Measurements from ENCODE around the gene SLC35F3. TPM values are rescaled to one million over a fixed set of nuclear protein-coding genes. Genes with fewer than 3 reads are reported as not detected.

SLC35F3 gene
- total RNA-seq, 1 experiment from 2014 or later, result 19.1 TPM

DNA sequence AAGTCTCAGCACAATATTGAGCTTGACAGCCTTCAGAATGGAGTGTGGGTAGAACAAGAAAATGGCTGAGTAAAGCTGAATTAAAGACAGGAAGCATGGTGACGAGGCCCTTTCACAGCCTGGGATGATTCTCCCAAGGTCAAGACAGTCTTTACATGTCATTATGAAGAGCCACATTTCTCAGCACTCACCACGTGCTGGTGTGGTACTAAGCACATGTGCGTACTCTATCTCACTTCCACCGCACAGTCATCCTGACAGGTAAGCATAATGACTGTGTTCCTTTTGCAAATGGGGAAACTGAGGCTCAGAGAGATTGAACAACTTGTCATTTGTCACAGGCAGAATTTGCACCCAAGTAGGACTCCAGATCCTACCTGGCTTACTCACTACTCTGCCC is 376.0 kb downstream of the SLC35F3 start:
- DNase-seq (ENCODE audit: low read depth, low spot score) (no peak), ATAC-seq (no peak)
- no peaks in the 10 kb centered on the region for H3K9me3 ChIP-seq (ENCODE audit: control insufficient read depth, insufficient read depth, low read depth, low read length)
- BruUV-seq (replicated peaks), result no TSS peak
- no peak overlapping the region for H3K4me3 ChIP-seq (ENCODE audit: low read depth in 2 of 2, low read length in 2 of 2)
- no peaks in the 10 kb centered on the region for H3K36me3 ChIP-seq (ENCODE audit: control insufficient read depth, insufficient read depth, low read length)
- no peak for TF ChIP-seq POLR2AphosphoS5 (IDR thresholded peaks at IDR 0.05; ENCODE audit: low read depth, low read length)
- no peak for TF ChIP-seq TCF7L2 (IDR thresholded peaks at IDR 0.05; ENCODE audit: low read depth, low read length)
- TF ChIP-seq, protein P1, sequence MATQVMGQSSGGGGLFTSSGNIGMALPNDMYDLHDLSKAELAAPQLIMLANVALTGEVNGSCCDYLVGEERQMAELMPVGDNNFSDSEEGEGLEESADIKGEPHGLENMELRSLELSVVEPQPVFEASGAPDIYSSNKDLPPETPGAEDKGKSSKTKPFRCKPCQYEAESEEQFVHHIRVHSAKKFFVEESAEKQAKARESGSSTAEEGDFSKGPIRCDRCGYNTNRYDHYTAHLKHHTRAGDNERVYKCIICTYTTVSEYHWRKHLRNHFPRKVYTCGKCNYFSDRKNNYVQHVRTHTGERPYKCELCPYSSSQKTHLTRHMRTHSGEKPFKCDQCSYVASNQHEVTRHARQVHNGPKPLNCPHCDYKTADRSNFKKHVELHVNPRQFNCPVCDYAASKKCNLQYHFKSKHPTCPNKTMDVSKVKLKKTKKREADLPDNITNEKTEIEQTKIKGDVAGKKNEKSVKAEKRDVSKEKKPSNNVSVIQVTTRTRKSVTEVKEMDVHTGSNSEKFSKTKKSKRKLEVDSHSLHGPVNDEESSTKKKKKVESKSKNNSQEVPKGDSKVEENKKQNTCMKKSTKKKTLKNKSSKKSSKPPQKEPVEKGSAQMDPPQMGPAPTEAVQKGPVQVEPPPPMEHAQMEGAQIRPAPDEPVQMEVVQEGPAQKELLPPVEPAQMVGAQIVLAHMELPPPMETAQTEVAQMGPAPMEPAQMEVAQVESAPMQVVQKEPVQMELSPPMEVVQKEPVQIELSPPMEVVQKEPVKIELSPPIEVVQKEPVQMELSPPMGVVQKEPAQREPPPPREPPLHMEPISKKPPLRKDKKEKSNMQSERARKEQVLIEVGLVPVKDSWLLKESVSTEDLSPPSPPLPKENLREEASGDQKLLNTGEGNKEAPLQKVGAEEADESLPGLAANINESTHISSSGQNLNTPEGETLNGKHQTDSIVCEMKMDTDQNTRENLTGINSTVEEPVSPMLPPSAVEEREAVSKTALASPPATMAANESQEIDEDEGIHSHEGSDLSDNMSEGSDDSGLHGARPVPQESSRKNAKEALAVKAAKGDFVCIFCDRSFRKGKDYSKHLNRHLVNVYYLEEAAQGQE (IDR thresholded peaks at IDR 0.05; ENCODE audit: insufficient read depth in 1 of 2, low read depth in 2 of 2, low read length in 1 of 2), result no peak
- TF ChIP-seq, protein P2, sequence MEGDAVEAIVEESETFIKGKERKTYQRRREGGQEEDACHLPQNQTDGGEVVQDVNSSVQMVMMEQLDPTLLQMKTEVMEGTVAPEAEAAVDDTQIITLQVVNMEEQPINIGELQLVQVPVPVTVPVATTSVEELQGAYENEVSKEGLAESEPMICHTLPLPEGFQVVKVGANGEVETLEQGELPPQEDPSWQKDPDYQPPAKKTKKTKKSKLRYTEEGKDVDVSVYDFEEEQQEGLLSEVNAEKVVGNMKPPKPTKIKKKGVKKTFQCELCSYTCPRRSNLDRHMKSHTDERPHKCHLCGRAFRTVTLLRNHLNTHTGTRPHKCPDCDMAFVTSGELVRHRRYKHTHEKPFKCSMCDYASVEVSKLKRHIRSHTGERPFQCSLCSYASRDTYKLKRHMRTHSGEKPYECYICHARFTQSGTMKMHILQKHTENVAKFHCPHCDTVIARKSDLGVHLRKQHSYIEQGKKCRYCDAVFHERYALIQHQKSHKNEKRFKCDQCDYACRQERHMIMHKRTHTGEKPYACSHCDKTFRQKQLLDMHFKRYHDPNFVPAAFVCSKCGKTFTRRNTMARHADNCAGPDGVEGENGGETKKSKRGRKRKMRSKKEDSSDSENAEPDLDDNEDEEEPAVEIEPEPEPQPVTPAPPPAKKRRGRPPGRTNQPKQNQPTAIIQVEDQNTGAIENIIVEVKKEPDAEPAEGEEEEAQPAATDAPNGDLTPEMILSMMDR (IDR thresholded peaks at IDR 0.05), result no peak
- TF ChIP-seq SIN3A (IDR thresholded peaks at IDR 0.05; ENCODE audit: borderline replicate concordance, insufficient read depth, low read depth, low read length), result no peak
- no peaks in the 10 kb centered on the region for H3K27me3 ChIP-seq (ENCODE audit: control insufficient read depth, insufficient read depth, low read length)
- no peaks in the 10 kb centered on the region for H3K4me1 ChIP-seq (ENCODE audit: control insufficient read depth, insufficient read depth, low read length)
- no peak overlapping the region for H3K27ac ChIP-seq (ENCODE audit: low read length)
- intact Hi-C loops (cut with micrococcal nuclease; ENCODE audit: unreplicated experiment) (no loop called here), in situ Hi-C loops (cut with HindIII; ENCODE audit: low pct_unique_long_range_greater_than_20kb, low sequenced_read_pairs) (no loop called here)
- POLR2A ChIA-PET, result no interaction called here
- CTCF ChIA-PET, result no interaction called here

DNA sequence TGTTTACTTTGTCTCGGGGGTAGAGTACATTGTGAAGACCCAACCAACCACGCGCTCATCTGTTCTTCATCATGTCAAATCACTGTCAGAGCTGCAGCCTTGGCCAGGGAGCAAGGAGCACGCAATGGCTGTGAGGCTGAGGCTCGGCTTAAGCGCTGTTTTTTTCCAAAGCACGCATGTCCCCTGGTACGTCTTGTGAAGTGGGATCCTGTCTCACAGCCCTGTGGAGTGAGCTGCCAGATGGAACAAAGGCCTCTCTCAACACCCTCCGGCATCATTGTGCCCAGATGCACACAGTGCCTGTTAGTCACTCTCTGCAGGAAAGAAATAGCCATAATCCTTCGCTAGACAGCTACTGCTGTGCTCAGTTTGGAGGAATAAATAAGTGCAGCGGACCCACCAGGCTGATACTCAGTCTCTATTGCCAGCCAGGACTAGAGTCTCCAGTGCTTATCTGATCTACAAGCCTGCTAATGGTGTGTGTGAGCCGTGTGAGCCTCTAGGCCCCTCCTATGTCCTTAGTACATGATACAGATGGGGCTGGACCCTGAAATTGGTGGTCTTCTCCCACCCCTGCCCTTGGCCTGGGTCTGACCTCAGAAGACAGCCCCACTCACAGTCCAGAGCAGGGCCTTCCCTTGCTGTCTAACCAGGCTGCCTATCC is 377.5 kb downstream of the SLC35F3 start:
- H3K36me3 ChIP-seq (ENCODE audit: control insufficient read depth, insufficient read depth, low read length), result no peaks in the 10 kb centered on the region
- ChIA-PET POLR2A (no interaction called here), CTCF (no interaction called here)
- intact Hi-C loops (cut with micrococcal nuclease; ENCODE audit: unreplicated experiment) (no loop called here), in situ Hi-C loops (cut with HindIII; ENCODE audit: low pct_unique_long_range_greater_than_20kb, low sequenced_read_pairs) (no loop called here)
- H3K4me3 ChIP-seq (ENCODE audit: low read depth in 2 of 2, low read length in 2 of 2), result no peak overlapping the region
- no peak for ATAC-seq
- H3K4me1 ChIP-seq (ENCODE audit: control insufficient read depth, insufficient read depth, low read length), result no peaks in the 10 kb centered on the region
- H3K27me3 ChIP-seq (ENCODE audit: control insufficient read depth, insufficient read depth, low read length), result no peaks in the 10 kb centered on the region
- no peak overlapping the region for H3K27ac ChIP-seq (ENCODE audit: low read length)
- H3K9me3 ChIP-seq (ENCODE audit: control insufficient read depth, insufficient read depth, low read depth, low read length), result no peaks in the 10 kb centered on the region
- BruUV-seq (replicated peaks), result no TSS peak
- no peak for DNase-seq (ENCODE audit: low read depth, low spot score)
- TF ChIP-seq, protein P1 (IDR thresholded peaks at IDR 0.05; ENCODE audit: insufficient read depth in 1 of 2, low read depth in 2 of 2, low read length in 1 of 2), result no peak
- TF ChIP-seq POLR2AphosphoS5 (IDR thresholded peaks at IDR 0.05; ENCODE audit: low read depth, low read length), result no peak
- no peak for TF ChIP-seq TCF7L2 (IDR thresholded peaks at IDR 0.05; ENCODE audit: low read depth, low read length)
- TF ChIP-seq, protein P2 (IDR thresholded peaks at IDR 0.05), result no peak
- TF ChIP-seq SIN3A (IDR thresholded peaks at IDR 0.05; ENCODE audit: borderline replicate concordance, insufficient read depth, low read depth, low read length), result no peak
